Measurements from ENCODE around the gene C1D.
"Not testable (repeated sequence)": the region's sequence is repeated elsewhere in the genome, so short reads cannot be mapped to it uniquely, and the experiment has no call there.

The C1D gene
- total RNA-seq: 14.8 reads per million, percentile 40 among the genes with 10 or more reads in this experiment

GRCh38 chr2:68062680-68063387, at the start of gene C1D:
TSS of gene C1D (minus strand) at chr2:68063004. CDS start at chr2:68047310, 15,694 bp downstream.
- peak; percentile 89 for DNase-seq

GRCh38 chr2:68110102-68110501, 47.3 kb upstream of the C1D start:
- no peak for DNase-seq

- DNase-seq: no peak
These were observed 45.3 kb upstream of the C1D start for GRCh38 chr2:68108120-68108519.

- DNase-seq: no peak
These were observed 44.7 kb upstream of the C1D start for GRCh38 chr2:68107475-68107874.

GRCh38 chr2:68104111-68104835, 41.5 kb upstream of the C1D start:
- DNase-seq: no peak

- no peak for DNase-seq
These were observed 40.9 kb upstream of the C1D start for GRCh38 chr2:68103709-68104055.

GRCh38 chr2:68103030-68103708, 40.4 kb upstream of the C1D start:
- no peak for DNase-seq

GRCh38 chr2:68100189-68100588, 37.4 kb upstream of the C1D start:
- DNase-seq: no peak

GRCh38 chr2:68099260-68099659, 36.5 kb upstream of the C1D start:
- DNase-seq: no peak

GRCh38 chr2:68098291-68098797, 35.5 kb upstream of the C1D start:
- no peak for DNase-seq

GRCh38 chr2:68094111-68094510, 31.3 kb upstream of the C1D start:
- DNase-seq: no peak

GRCh38 chr2:68093634-68094033, 30.8 kb upstream of the C1D start:
- DNase-seq: no peak

GRCh38 chr2:68091439-68092034, 28.7 kb upstream of the C1D start:
- DNase-seq: no peak

- DNase-seq: no peak
These were observed 27.2 kb upstream of the C1D start for GRCh38 chr2:68089961-68090360.

GRCh38 chr2:68088940-68089339, 26.1 kb upstream of the C1D start:
- no peak for DNase-seq

- no peak for DNase-seq
These were observed 23.4 kb upstream of the C1D start for GRCh38 chr2:68086166-68086565.

- DNase-seq: no peak
These were observed 20.5 kb upstream of the C1D start for GRCh38 chr2:68083346-68083745.

- no peak for DNase-seq
These were observed 11.2 kb upstream of the C1D start for GRCh38 chr2:68074050-68074449.

GRCh38 chr2:68063797-68064646, 1.2 kb upstream of the C1D start:
- not testable (repeated sequence) for DNase-seq

- DNase-seq: no peak
These were observed 2.2 kb downstream of the C1D start for GRCh38 chr2:68060652-68061051.

GRCh38 chr2:68059784-68060525, 2.8 kb downstream of the C1D start:
- DNase-seq: no peak

Data from effector CD4-positive, alpha-beta T cell (primary cell).